ENCODE data around the gene PPP4R4.

The PPP4R4 gene

DNA sequence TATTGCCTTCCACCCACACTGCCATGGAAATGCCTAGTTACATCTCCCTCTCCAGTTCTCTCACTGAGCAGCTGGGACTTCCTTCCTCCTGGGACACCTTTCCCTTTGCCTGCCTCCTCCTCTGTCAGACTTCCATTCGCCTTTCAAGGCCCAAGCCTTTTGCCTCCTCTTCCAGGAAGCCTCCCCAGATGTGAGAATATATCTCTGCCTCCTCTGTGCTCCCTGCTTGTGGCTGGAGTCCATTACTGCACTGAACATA is 47.8 kb upstream of the PPP4R4 start:
- no peak overlapping the region for H3K4me3 ChIP-seq (ENCODE audit: low read depth in 1 of 2, low read length in 2 of 2)
- H3K9ac ChIP-seq (ENCODE audit: low read depth, low read length), result no peak overlapping the region
- H3K4me1 ChIP-seq (ENCODE audit: insufficient read depth, low read length), result peaks cover 23% of the 10 kb centered on the region
- H3K79me2 ChIP-seq (ENCODE audit: insufficient read depth, low read length), result no peaks in the 10 kb centered on the region
- no peaks in the 10 kb centered on the region; the same call in 1 of the 2 replicates for H4K20me1 ChIP-seq (ENCODE audit: insufficient read depth, low read length)
- H3K4me2 ChIP-seq (ENCODE audit: insufficient read depth, low read length), result no peak overlapping the region
- H3K36me3 ChIP-seq (ENCODE audit: insufficient read depth, low read length), result no peaks in the 10 kb centered on the region
- no peak overlapping the region for H3K27ac ChIP-seq (ENCODE audit: low read length)
- DNase-seq (no peak), ATAC-seq (ENCODE audit: insufficient read depth, low read depth) (no peak)
- no peak overlapping the region for H2AFZ ChIP-seq (ENCODE audit: low read depth, low read length)
- H3K9me3 ChIP-seq (ENCODE audit: insufficient read depth, low read length, severe bottlenecking), result no peaks in the 10 kb centered on the region
- TF ChIP-seq EZH2 (IDR thresholded peaks at IDR 0.05; ENCODE audit: borderline replicate concordance, low read depth, low read length, severe bottlenecking), result no peak
- TF ChIP-seq, protein P1, sequence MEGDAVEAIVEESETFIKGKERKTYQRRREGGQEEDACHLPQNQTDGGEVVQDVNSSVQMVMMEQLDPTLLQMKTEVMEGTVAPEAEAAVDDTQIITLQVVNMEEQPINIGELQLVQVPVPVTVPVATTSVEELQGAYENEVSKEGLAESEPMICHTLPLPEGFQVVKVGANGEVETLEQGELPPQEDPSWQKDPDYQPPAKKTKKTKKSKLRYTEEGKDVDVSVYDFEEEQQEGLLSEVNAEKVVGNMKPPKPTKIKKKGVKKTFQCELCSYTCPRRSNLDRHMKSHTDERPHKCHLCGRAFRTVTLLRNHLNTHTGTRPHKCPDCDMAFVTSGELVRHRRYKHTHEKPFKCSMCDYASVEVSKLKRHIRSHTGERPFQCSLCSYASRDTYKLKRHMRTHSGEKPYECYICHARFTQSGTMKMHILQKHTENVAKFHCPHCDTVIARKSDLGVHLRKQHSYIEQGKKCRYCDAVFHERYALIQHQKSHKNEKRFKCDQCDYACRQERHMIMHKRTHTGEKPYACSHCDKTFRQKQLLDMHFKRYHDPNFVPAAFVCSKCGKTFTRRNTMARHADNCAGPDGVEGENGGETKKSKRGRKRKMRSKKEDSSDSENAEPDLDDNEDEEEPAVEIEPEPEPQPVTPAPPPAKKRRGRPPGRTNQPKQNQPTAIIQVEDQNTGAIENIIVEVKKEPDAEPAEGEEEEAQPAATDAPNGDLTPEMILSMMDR (IDR thresholded peaks at IDR 0.05; ENCODE audit: borderline replicate concordance, extremely low read depth, low read length, poor library complexity, severe bottlenecking), result no peak
- no peaks in the 10 kb centered on the region for H3K27me3 ChIP-seq (ENCODE audit: insufficient read depth, low read length, poor library complexity)

DNA sequence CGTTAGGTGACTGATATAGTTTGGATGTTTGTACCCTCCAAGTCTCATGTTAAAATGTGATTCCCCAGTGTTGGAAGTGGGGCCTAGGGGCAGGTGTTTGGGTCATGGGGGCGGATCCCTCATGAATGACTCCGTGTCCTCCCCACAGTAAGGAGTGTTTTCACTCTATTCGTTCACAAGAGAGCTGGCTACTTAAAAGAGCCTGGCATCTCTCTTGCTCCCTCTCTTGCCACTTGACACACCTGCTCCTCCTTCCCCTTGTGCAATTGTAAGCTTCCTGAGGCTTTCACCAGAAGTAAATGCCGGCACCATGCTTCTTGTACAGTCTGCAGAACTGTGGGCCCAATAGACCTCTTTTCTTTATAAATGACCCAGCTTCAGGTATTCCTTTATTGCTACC is 47.3 kb upstream of the PPP4R4 start:
- H3K9me3 ChIP-seq (ENCODE audit: insufficient read depth, low read length, severe bottlenecking), result no peaks in the 10 kb centered on the region
- no peaks in the 10 kb centered on the region for H3K27me3 ChIP-seq (ENCODE audit: insufficient read depth, low read length, poor library complexity)
- no peak overlapping the region for H3K4me3 ChIP-seq (ENCODE audit: low read depth in 1 of 2, low read length in 2 of 2)
- no peaks in the 10 kb centered on the region for H3K79me2 ChIP-seq (ENCODE audit: insufficient read depth, low read length)
- H3K4me1 ChIP-seq (ENCODE audit: insufficient read depth, low read length), result peaks cover 23% of the 10 kb centered on the region
- no peak overlapping the region for H2AFZ ChIP-seq (ENCODE audit: low read depth, low read length)
- H3K9ac ChIP-seq (ENCODE audit: low read depth, low read length), result no peak overlapping the region
- H3K4me2 ChIP-seq (ENCODE audit: insufficient read depth, low read length), result no peak overlapping the region
- no peak for ATAC-seq (ENCODE audit: insufficient read depth, low read depth)
- no peak for DNase-seq
- no peaks in the 10 kb centered on the region for H3K36me3 ChIP-seq (ENCODE audit: insufficient read depth, low read length)
- no peak overlapping the region for H3K27ac ChIP-seq (ENCODE audit: low read length)
- TF ChIP-seq, protein P1 (IDR thresholded peaks at IDR 0.05; ENCODE audit: borderline replicate concordance, extremely low read depth, low read length, poor library complexity, severe bottlenecking), result no peak
- no peak for TF ChIP-seq EZH2 (IDR thresholded peaks at IDR 0.05; ENCODE audit: borderline replicate concordance, low read depth, low read length, severe bottlenecking)
- no peaks in the 10 kb centered on the region; the same call in 1 of the 2 replicates for H4K20me1 ChIP-seq (ENCODE audit: insufficient read depth, low read length)

DNA sequence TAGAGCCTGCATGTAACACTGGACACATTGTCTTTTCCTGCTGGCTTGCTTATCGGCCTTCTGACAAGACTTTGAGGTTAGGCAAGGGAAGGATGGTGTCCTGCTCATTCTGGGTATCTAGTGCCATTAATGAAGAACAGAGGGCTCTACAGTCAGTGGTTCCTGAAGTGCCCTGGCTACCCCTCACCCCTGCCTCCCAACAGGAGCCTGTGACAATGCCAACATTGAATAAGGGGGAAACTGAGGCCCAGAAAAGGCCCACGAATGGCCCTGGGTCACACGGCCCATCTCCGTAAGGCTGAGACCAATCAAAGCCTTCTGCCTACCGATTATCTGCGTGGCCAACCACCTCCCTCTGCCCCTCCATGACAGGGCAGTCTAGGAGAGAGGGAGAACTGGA is 46.8 kb upstream of the PPP4R4 start:
- Histone ChIP-seq H3K9ac (ENCODE audit: low read depth, low read length) (no peak overlapping the region), H3K27ac (ENCODE audit: low read length) (no peak overlapping the region), H2AFZ (ENCODE audit: low read depth, low read length) (no peak overlapping the region), H3K4me2 (ENCODE audit: insufficient read depth, low read length) (no peak overlapping the region), H3K27me3 (ENCODE audit: insufficient read depth, low read length, poor library complexity) (no peaks in the 10 kb centered on the region), H3K36me3 (ENCODE audit: insufficient read depth, low read length) (no peaks in the 10 kb centered on the region), H3K79me2 (ENCODE audit: insufficient read depth, low read length) (no peaks in the 10 kb centered on the region), H3K4me3 (ENCODE audit: low read depth in 1 of 2, low read length in 2 of 2) (no peak overlapping the region), H4K20me1 (ENCODE audit: insufficient read depth, low read length) (no peaks in the 10 kb centered on the region; the same call in 1 of the 2 replicates), H3K9me3 (ENCODE audit: insufficient read depth, low read length, severe bottlenecking) (no peaks in the 10 kb centered on the region), H3K4me1 (ENCODE audit: insufficient read depth, low read length) (peaks cover 23% of the 10 kb centered on the region)
- no peak for ATAC-seq (ENCODE audit: insufficient read depth, low read depth)
- DNase-seq, result no peak
- TF ChIP-seq, protein P1 (IDR thresholded peaks at IDR 0.05; ENCODE audit: borderline replicate concordance, extremely low read depth, low read length, poor library complexity, severe bottlenecking), result no peak
- TF ChIP-seq EZH2 (IDR thresholded peaks at IDR 0.05; ENCODE audit: borderline replicate concordance, low read depth, low read length, severe bottlenecking), result no peak

All from DND-41 (cell line).